Upper lobe of left lung (tissue), 6 donors: ENCODE measurements around the gene ME2. TPM values are rescaled to one million over a fixed set of nuclear protein-coding genes. Genes with fewer than 3 reads are reported as not detected.

Experiments used
- ATAC-seq, 2 donors: fragments of 200-7000 bp; cut with Tn5 transposase; one replicate each; pipeline ENCODE4 v1.9.1; 2022; ENCODE audit warnings: mild to moderate bottlenecking in 2 of 2, moderate library complexity in 2 of 2; ENCODE audit not compliant: low FRiP score in 2 of 2
- DNase-seq, 2 donors: peaks; one replicate each; pipeline ENCODE4 v3.0.0-alpha.2; 2019 to 2020
- H3K27ac ChIP-seq, 4 donors: fragments of 200-600 bp; sonication (generic); one replicate each; pipeline ENCODE4 v1.5.1; 2016 to 2019
- H3K27me3 ChIP-seq, 4 donors: fragments of 200-600 bp; sonication (generic); one replicate each; pipeline ENCODE4 v1.5.1; 2017 to 2019
- H3K36me3 ChIP-seq, 4 donors: fragments of 200-600 bp; sonication (generic); one replicate each; pipeline ENCODE4 v1.5.1; 2016 to 2019
- H3K4me1 ChIP-seq, 4 donors: fragments of 200-600 bp; sonication (generic); one replicate each; pipeline ENCODE4 v1.5.1; 2018 to 2019
- H3K4me3 ChIP-seq, 4 donors: fragments of 200-600 bp; sonication (generic); one replicate each; pipeline ENCODE4 v1.5.1; 2017 to 2019; ENCODE audit warnings: mild to moderate bottlenecking in 2 of 4, moderate library complexity in 1 of 4
- H3K9me3 ChIP-seq, 4 donors: fragments of 200-600 bp; sonication (generic); one replicate each; pipeline ENCODE4 v1.5.1; 2018 to 2019
- EP300 ChIP-seq, 4 donors: sonication (generic); formaldehyde crosslinking; IDR thresholded peaks; one replicate each; pipeline ENCODE4 v1.5.1; 2017; ENCODE audit warnings: antibody characterized with exemption in 4 of 4, control low read depth in 2 of 4
- POLR2A ChIP-seq, 4 donors: fragments of 450-650 bp; IDR thresholded peaks; one replicate each; pipeline ENCODE4 v1.5.1; 2016 to 2017; ENCODE audit warnings: antibody characterized with exemption in 4 of 4, mild to moderate bottlenecking in 2 of 4
- POLR2AphosphoS5 ChIP-seq, 2 donors: sonication (generic); formaldehyde crosslinking; IDR thresholded peaks; one replicate each; pipeline ENCODE4 v1.5.1; 2017; ENCODE audit warnings: antibody characterized with exemption in 2 of 2
- WGBS, 2 donors: methylation state at CpG; one replicate each; pipeline ENCODE4 v1.1.5; 2017 to 2018; 5-methylcytosine and 5-hydroxymethylcytosine counted together
- total RNA-seq, 6 donors: library from RNA; depleted of rRNA in 4 of 6; stranded (reverse); fragments of >200 nt in 4 of 6; gene quantifications; one replicate each; pipeline versions ENCODE4 v1.1.0 to v1.2.1, GENCODE V29; 2016 to 2021
- TF ChIP-seq, protein P1 (sequence below), 6 experiments: fragments of 450-650 bp in 4 of 6; fragments of 200-600 bp in 2 of 6; sonication (generic) in 2 of 6; IDR thresholded peaks; one replicate each; pipeline ENCODE4 v1.5.1; 2016 to 2019; ENCODE audit warnings: antibody characterized with exemption in 6 of 6
- donor health status: DM: no; HTN: no; CAD: no; lungs with moderate emphysema.
- donor health status: DM: no; HTN: yes; CAD: no; lungs with severe emphysema.

The ME2 gene
- total RNA-seq, 6 donors from 2014 or later: 26.9 to 69.8 (median 36.4) TPM

DNA sequence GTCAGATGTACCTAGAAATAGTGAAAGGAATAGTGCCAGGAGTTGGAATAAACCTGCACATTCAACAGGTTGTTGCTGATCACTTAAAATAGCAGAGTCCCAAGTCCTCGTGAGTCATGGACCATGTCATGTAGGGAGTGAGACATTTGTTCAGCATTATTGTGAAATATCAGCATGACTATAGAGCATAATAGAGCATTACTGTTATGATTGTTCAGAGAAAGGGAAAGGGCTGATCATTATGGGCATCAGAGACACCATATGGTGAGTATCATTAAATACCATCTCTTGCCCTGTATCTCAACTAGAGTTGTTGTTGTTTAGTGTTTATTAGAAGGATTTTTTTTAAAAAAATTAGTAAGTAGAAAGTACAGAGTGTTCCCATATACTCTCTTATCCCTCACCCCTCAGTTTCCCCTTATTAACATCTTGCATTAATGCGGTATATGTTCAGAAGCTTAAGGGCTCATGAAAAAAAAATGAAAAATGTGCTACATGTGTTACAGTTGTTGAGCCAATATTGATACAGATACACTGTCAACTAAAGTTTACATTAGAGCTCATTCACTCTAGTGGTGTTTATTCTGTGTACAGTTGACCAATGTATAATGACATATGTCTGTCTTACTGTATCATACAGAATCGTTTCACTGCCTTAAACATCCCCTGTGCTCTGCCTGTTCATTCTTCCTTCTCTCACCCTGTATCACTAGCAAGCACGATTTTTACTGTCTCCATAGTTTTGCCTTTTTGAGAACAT lies 94.6 kb downstream of the ME2 start:
- Histone ChIP-seq H3K36me3 (peaks cover 10 to 40% (median 26%) of the 10 kb centered on the region in 4 donors), H3K27ac (no peak overlapping the region), H3K27me3 (no peaks in the 10 kb centered on the region), H3K4me3 (no peak overlapping the region), H3K4me1 (peaks cover 9 to 20% (median 14%) of the 10 kb centered on the region in 4 donors), H3K9me3 (peaks cover 0 to 7% (median 0%) of the 10 kb centered on the region in 4 donors)
- WGBS, 2 donors: 79% methylated on average over 4 of the region's 4 CpGs
- ATAC-seq (peak in 1 of 2 donors; percentile 66), DNase-seq (peak in 1 of 2 donors; percentile 39)
- TF ChIP-seq POLR2A (IDR thresholded peaks at IDR 0.05): no peak
- peak in 1 of 4 donors; percentile 22 for TF ChIP-seq EP300 (IDR thresholded peaks at IDR 0.05)
- TF ChIP-seq POLR2AphosphoS5 (IDR thresholded peaks at IDR 0.05): peak in 1 of 2 donors; percentile 17

DNA sequence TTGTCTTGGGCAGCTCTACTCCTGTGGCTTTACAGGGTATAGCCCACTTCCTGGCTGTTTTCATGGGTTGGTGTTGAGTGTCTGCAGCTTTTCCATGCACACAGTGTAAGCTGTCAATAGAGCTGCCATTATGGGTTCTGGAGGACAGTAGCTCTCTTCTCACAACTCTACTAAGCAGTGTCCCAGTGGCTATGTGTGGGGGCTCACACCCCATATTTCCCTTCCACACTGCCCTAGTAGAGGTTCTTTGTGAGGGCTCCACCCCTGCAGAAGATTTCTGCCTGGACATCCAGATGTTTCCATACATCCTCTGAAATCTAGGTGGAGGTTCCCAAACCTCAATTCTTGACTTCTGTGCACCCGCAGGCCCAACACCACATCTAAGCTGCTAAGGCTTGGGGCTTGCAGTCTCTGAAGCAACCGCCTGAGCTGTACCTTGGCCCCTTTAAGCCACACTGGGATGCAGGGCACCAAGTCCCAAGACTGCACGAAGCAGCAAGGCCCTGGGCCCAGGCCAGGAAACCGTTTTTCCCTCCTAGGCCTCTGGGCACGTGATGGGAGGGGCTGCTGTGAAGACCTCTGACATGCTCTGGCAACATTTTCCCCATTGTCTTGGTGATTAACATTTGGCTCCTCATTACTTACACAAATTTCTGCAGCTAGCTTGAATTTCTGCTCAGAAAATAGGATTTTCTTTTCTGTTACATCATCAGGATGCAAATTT lies 98.3 kb downstream of the ME2 start:
- Histone ChIP-seq H3K27ac (no peak overlapping the region), H3K9me3 (peaks cover 0 to 7% (median 0%) of the 10 kb centered on the region in 4 donors)
- 88 to 94% methylated on average over 5 of the region's 5 CpGs for WGBS, 2 donors

DNA sequence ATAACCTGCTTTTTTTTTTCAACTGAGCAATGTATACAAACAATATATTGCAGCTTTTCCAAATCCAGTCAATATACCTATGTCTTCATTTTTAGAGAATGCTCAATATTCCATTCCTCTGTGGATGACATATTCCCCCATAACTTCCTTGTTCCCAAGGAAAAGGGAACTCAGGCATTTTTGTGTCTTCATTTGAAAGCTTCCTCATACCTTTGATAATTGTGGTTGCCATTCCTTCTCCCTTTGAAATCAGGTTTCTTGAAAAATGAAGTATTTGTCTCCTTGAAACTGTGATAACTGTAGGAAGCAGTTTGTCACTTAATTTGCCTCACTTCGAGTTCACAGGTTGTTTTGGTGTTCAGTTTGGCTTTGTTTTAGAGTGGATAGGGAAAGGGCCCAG lies 102.5 kb downstream of the ME2 start:
- ATAC-seq (no peak), DNase-seq (no peak)
- no peaks in the 10 kb centered on the region for H3K27me3 ChIP-seq
- H3K27ac ChIP-seq: no peak overlapping the region
- 78 to 81% methylated on average over 1 of the region's 1 CpG for WGBS, 2 donors
- peaks cover 0 to 7% (median 0%) of the 10 kb centered on the region in 4 donors for H3K9me3 ChIP-seq
- H3K4me3 ChIP-seq: no peak overlapping the region
- peaks cover 3 to 38% (median 18%) of the 10 kb centered on the region in 4 donors for H3K36me3 ChIP-seq
- TF ChIP-seq, protein P1, sequence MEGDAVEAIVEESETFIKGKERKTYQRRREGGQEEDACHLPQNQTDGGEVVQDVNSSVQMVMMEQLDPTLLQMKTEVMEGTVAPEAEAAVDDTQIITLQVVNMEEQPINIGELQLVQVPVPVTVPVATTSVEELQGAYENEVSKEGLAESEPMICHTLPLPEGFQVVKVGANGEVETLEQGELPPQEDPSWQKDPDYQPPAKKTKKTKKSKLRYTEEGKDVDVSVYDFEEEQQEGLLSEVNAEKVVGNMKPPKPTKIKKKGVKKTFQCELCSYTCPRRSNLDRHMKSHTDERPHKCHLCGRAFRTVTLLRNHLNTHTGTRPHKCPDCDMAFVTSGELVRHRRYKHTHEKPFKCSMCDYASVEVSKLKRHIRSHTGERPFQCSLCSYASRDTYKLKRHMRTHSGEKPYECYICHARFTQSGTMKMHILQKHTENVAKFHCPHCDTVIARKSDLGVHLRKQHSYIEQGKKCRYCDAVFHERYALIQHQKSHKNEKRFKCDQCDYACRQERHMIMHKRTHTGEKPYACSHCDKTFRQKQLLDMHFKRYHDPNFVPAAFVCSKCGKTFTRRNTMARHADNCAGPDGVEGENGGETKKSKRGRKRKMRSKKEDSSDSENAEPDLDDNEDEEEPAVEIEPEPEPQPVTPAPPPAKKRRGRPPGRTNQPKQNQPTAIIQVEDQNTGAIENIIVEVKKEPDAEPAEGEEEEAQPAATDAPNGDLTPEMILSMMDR (IDR thresholded peaks at IDR 0.05): no peak
- TF ChIP-seq POLR2AphosphoS5 (IDR thresholded peaks at IDR 0.05): no peak
- no peak for TF ChIP-seq EP300 (IDR thresholded peaks at IDR 0.05)
- no peak for TF ChIP-seq POLR2A (IDR thresholded peaks at IDR 0.05)
- peaks cover 0 to 4% (median 0%) of the 10 kb centered on the region in 4 donors for H3K4me1 ChIP-seq

More for the DNA sequence above, 98.3 kb downstream of the ME2 start:
- TF ChIP-seq POLR2AphosphoS5 (IDR thresholded peaks at IDR 0.05) (no peak), EP300 (IDR thresholded peaks at IDR 0.05) (no peak), POLR2A (IDR thresholded peaks at IDR 0.05) (no peak)
- TF ChIP-seq, protein P1 (IDR thresholded peaks at IDR 0.05): no peak
- Histone ChIP-seq H3K4me3 (no peak overlapping the region), H3K36me3 (peaks cover 10 to 53% (median 29%) of the 10 kb centered on the region in 4 donors), H3K27me3 (no peaks in the 10 kb centered on the region), H3K4me1 (peaks cover 0 to 7% (median 0%) of the 10 kb centered on the region in 4 donors)
- no peak for ATAC-seq
- DNase-seq: no peak

DNA sequence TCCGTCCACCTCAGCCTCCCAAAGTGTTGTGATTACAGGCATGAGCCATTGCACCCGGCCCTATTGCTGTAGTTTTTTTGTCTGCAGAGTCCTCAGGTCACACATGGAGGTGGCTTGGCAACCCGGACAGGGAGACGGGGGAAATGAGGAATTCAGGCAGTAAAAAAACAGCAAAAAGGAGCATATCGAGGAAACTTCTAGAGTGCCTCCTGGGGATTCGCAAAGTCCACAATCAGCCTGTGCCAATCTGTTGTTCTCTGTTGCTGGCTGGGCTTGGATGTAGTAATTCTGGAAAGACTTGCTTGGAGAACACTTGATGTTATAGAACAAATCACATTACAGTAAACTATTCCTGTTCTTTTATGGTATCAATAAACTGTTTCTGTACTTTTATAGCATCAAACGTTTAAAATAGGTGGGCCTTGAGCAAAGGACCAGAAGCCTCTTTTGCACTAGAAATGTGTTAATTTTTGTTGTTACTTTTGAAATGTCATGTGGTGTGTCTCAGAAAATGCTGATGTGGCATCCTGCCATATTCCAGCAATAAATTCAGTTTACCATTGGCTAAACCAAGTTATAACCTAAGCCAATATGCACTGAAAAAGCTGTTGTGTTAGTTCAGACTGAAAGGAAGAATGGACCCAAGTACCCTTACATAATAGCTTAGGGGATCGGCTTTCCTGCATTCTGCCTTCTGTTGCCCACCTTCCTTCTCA lies 103.3 kb downstream of the ME2 start:
- Histone ChIP-seq H3K4me3 (no peak overlapping the region), H3K27ac (no peak overlapping the region), H3K36me3 (peaks cover 2 to 37% (median 10%) of the 10 kb centered on the region in 4 donors), H3K27me3 (no peaks in the 10 kb centered on the region), H3K4me1 (peaks cover 0 to 6% (median 0%) of the 10 kb centered on the region in 4 donors), H3K9me3 (peaks cover 0 to 2% (median 0%) of the 10 kb centered on the region in 4 donors)
- ATAC-seq: no peak
- 86 to 87% methylated on average over 8 of the region's 8 CpGs for WGBS, 2 donors
- TF ChIP-seq EP300 (IDR thresholded peaks at IDR 0.05) (no peak), POLR2AphosphoS5 (IDR thresholded peaks at IDR 0.05) (no peak), POLR2A (IDR thresholded peaks at IDR 0.05) (no peak)
- TF ChIP-seq, protein P1 (IDR thresholded peaks at IDR 0.05): no peak
- DNase-seq: no peak
